K562 (cell line): Measurements from ENCODE around the gene MBOAT2. TPM values are rescaled to one million over a fixed set of nuclear protein-coding genes. Genes with fewer than 3 reads are reported as not detected.

Source experiments
- CHAMP1 ChIP-seq: fragments of 450-650 bp; IDR thresholded peaks from 2 replicates; pipeline ENCODE4 v1.6.1; 2016; ENCODE audit warnings: mild to moderate bottlenecking
- CREB5 ChIP-seq: fragments of 250-450 bp; sonication (Bioruptor Pico); IDR thresholded peaks from 2 replicates; pipeline ENCODE4 v1.5.0; 2020; ENCODE audit warnings: mild to moderate bottlenecking
- ESRRB ChIP-seq: fragments of 250-450 bp; sonication (Bioruptor Pico); IDR thresholded peaks from 2 replicates; pipeline ENCODE4 v1.5.0; 2020; ENCODE audit warnings: mild to moderate bottlenecking, moderate library complexity, borderline replicate concordance
- HMG20A ChIP-seq: fragments of 450-650 bp; formaldehyde crosslinking; conservative IDR thresholded peaks from 2 replicates; pipeline ENCODE4 v1.4.0; 2020; ENCODE audit warnings: mild to moderate bottlenecking, mixed read lengths
- NONO ChIP-seq, 2 experiments: fragments of 200-400 bp in 1 of 2; fragments of 450-650 bp in 1 of 2; formaldehyde crosslinking in 1 of 2; IDR thresholded peaks; 2 replicates each; pipeline ENCODE4 v1.6.1; 2017; ENCODE audit warnings: low read depth in 2 of 2, mild to moderate bottlenecking in 2 of 2, moderate library complexity in 2 of 2, low read length in 1 of 2
- PRPF4 ChIP-seq: fragments of 200-400 bp; formaldehyde crosslinking; IDR thresholded peaks from one replicate; pipeline ENCODE4 v1.6.1; 2017; ENCODE audit warnings: low read length, low read depth, mild to moderate bottlenecking; ENCODE audit not compliant: insufficient read depth, poor library complexity, severe bottlenecking
- SMARCA5 ChIP-seq: fragments of 450-650 bp; IDR thresholded peaks from 2 replicates; pipeline ENCODE4 v1.6.1; 2016
- TRIM24 ChIP-seq, 2 experiments: fragments of 450-650 bp; IDR thresholded peaks; 2 replicates each; pipeline ENCODE4 v1.6.1; 2016
- TRIM28 ChIP-seq: fragments of 450-650 bp; IDR thresholded peaks from 2 replicates; pipeline ENCODE4 v1.6.1; 2017
- U2AF2 ChIP-seq: fragments of 200-400 bp; formaldehyde crosslinking; optimal IDR thresholded peaks from 2 replicates; pipeline ENCODE3; 2017; ENCODE audit warnings: low read depth, mild to moderate bottlenecking, low read length
- ZNF124 ChIP-seq: sonication (generic); formaldehyde crosslinking; IDR thresholded peaks from 2 replicates; pipeline ENCODE4 v1.8.1; 2022; ENCODE audit warnings: missing genetic modification reagents
- ZNF584 ChIP-seq: fragments of 200-800 bp; sonication (Bioruptor generic); IDR thresholded peaks from 2 replicates; pipeline ENCODE4 v1.6.1; 2016; ENCODE audit warnings: low read depth, mild to moderate bottlenecking, missing genetic modification characterization, missing compliant biosample characterization
- polyA plus RNA-seq, 8 experiments: library from polyadenylated mRNA; depleted of rRNA in 4 of 8; stranded (reverse) in 5 of 8; unstranded in 3 of 8; fragments of >200 nt; fragmentation: Nextera tagmentation in 2 of 8; fragmentation: Illumina TruSeq in 1 of 8; extraction: Ambion mirVana in 2 of 8; extraction: Trizol in 1 of 8; gene quantifications; 2 replicates each; pipeline versions ENCODE4 v1.2.1 to v1.2.3, GENCODE V29; 2011 to 2014; ENCODE audit warnings: inconsistent platforms in 1 of 8, missing spikeins in 1 of 8
- total RNA-seq, 7 experiments: library from RNA; depleted of rRNA in 6 of 7; stranded (reverse); fragments of >200 nt in 6 of 7; fragmentation: Illumina TruSeq in 2 of 7; extraction: Trizol in 2 of 7; gene quantifications; 2 replicates each; pipeline versions ENCODE4 v1.2.1 to v1.2.3, GENCODE V29; 2011 to 2021; ENCODE audit warnings: low replicate concordance in 1 of 7
- TF ChIP-seq, protein P1 (sequence below): fragments of 250-450 bp; sonication (Bioruptor Pico); IDR thresholded peaks from 2 replicates; pipeline ENCODE4 v1.8.0; 2022; ENCODE audit warnings: inconsistent platforms

Gene MBOAT2
- total and polyA plus RNA-seq, 9 of the 15 experiments (the other 6 are each of a cell fraction or from before 2014, with no cell fraction given), result 8.4 to 122 (median 27.6) TPM

- TF ChIP-seq HMG20A (CRISPR knock-in tag) (no peak), NONO (IDR thresholded peaks at IDR 0.05; ENCODE audit: low read depth in 2 of 2, low read length in 1 of 2) (no peak), SMARCA5 (no peak), PRPF4 (no peak), TRIM28 (peak; percentile 79), CREB5 (CRISPR knock-in tag) (no peak), U2AF2 (no peak), ZNF584 (CRISPR knock-in tag) (no peak), ZNF124 (CRISPR knock-in tag) (no peak), TRIM24 (IDR thresholded peaks at IDR 0.05) (0 out of 4 replicates have a peak, but pooled peaks of 1 of the 2 experiments have one; percentile 51), CHAMP1 (0 out of 2 replicates have a peak, but pooled peaks have one; percentile 32), ESRRB (CRISPR knock-in tag) (no peak)
- TF ChIP-seq, protein P1, sequence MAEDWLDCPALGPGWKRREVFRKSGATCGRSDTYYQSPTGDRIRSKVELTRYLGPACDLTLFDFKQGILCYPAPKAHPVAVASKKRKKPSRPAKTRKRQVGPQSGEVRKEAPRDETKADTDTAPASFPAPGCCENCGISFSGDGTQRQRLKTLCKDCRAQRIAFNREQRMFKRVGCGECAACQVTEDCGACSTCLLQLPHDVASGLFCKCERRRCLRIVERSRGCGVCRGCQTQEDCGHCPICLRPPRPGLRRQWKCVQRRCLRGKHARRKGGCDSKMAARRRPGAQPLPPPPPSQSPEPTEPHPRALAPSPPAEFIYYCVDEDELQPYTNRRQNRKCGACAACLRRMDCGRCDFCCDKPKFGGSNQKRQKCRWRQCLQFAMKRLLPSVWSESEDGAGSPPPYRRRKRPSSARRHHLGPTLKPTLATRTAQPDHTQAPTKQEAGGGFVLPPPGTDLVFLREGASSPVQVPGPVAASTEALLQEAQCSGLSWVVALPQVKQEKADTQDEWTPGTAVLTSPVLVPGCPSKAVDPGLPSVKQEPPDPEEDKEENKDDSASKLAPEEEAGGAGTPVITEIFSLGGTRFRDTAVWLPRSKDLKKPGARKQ (CRISPR knock-in tag), result 0 out of 2 replicates have a peak, but pooled peaks have one; percentile 37
Observed at GRCh38 chr2:8953525-8953924, 50.0 kb downstream of the MBOAT2 start (continued).
